Measurements from ENCODE around the gene PRSS1.
"Not testable (repeated sequence)": the region's sequence is repeated elsewhere in the genome, so short reads cannot be mapped to it uniquely, and the experiment has no call there.

The PRSS1 gene

DNA sequence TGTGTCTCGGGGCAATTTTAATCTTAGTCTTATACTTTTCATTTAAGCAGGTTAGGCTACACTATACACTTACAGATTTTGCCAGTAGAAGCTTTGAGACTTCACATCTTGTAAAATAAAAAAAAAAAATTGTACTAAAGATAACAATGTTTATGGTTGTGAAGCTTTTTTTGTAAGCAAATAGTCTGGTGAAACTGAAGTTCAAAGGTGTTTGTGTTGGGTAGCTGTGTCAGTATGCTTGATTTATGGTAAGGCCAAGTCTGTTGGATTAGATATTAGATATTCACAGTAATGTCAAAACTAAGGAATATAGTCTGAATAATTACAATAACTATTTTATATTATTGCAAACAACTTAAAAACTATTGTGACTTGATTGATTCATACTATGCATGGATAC is 31.0 kb upstream of the PRSS1 start:
- Histone ChIP-seq H3K4me3 (ENCODE audit: low read depth in 1 of 2, low read length in 2 of 2) (no peak overlapping the region), H3K27me3 (ENCODE audit: low read depth, low read length) (no peaks in the 10 kb centered on the region), H3K27ac (ENCODE audit: low read length) (no peak overlapping the region), H3K36me3 (ENCODE audit: control insufficient read depth in 1 of 2, insufficient read depth in 2 of 2, low read length in 2 of 2) (no peaks in the 10 kb centered on the region), H3K4me1 (ENCODE audit: control insufficient read depth in 1 of 2, insufficient read depth in 2 of 2, low read length in 2 of 2) (no peaks in the 10 kb centered on the region), H3K9me3 (ENCODE audit: control insufficient read depth in 1 of 2, low read length in 2 of 2) (no peaks in the 10 kb centered on the region)

DNA sequence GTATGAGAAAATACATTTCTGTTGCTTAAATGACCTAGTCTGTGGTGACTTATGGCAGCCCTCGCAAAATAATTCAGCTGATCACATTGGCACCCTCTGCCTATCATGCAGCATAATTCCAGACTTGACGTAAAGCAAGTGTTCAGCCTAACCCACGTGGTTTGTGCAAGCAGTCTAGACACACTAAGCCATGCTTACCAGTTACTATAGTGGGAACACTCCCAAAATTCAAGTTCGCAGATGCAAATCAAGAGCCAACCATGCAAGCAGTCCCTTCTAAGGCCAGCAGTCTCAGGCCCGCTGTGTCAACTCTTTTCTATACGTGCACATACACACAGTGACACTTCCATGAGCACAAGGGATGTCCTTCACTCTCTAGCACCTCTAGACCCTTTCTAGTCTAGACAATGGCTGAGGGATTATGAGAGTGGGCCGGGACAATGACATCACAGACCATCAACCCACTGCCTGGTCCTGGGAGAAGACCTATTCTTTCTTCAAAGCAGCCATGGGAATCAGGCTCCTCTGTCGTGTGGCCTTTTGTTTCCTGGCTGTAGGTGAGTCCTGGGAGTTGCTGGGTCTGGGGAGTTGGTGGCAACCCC is 29.0 kb upstream of the PRSS1 start:
- Histone ChIP-seq H3K4me1 (ENCODE audit: control insufficient read depth in 1 of 2, insufficient read depth in 2 of 2, low read length in 2 of 2) (no peaks in the 10 kb centered on the region), H3K4me3 (ENCODE audit: low read depth in 1 of 2, low read length in 2 of 2) (no peak overlapping the region), H3K9me3 (ENCODE audit: control insufficient read depth in 1 of 2, low read length in 2 of 2) (no peaks in the 10 kb centered on the region), H3K27ac (ENCODE audit: low read length) (no peak overlapping the region), H3K36me3 (ENCODE audit: control insufficient read depth in 1 of 2, insufficient read depth in 2 of 2, low read length in 2 of 2) (no peaks in the 10 kb centered on the region), H3K27me3 (ENCODE audit: low read depth, low read length) (no peaks in the 10 kb centered on the region)

DNA sequence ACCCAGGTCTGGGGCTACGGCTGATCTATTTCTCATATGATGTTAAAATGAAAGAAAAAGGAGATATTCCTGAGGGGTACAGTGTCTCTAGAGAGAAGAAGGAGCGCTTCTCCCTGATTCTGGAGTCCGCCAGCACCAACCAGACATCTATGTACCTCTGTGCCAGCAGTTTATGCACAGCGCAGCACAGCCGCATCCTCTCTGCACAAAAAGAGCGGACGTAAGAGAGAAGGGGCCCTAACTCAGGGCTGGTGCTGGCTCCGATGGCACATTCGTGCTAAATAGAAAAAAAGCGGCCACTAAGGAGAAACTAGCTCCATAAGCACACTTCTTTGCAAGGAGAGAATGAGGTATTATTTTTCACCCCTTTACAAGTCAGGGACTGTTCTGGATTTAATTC is 28.3 kb upstream of the PRSS1 start:
- Histone ChIP-seq H3K27me3 (ENCODE audit: low read depth, low read length) (no peaks in the 10 kb centered on the region), H3K27ac (ENCODE audit: low read length) (no peak overlapping the region), H3K4me3 (ENCODE audit: low read depth in 1 of 2, low read length in 2 of 2) (no peak overlapping the region), H3K36me3 (ENCODE audit: control insufficient read depth in 1 of 2, insufficient read depth in 2 of 2, low read length in 2 of 2) (no peaks in the 10 kb centered on the region), H3K4me1 (ENCODE audit: control insufficient read depth in 1 of 2, insufficient read depth in 2 of 2, low read length in 2 of 2) (no peaks in the 10 kb centered on the region), H3K9me3 (ENCODE audit: control insufficient read depth in 1 of 2, low read length in 2 of 2) (no peaks in the 10 kb centered on the region)

DNA sequence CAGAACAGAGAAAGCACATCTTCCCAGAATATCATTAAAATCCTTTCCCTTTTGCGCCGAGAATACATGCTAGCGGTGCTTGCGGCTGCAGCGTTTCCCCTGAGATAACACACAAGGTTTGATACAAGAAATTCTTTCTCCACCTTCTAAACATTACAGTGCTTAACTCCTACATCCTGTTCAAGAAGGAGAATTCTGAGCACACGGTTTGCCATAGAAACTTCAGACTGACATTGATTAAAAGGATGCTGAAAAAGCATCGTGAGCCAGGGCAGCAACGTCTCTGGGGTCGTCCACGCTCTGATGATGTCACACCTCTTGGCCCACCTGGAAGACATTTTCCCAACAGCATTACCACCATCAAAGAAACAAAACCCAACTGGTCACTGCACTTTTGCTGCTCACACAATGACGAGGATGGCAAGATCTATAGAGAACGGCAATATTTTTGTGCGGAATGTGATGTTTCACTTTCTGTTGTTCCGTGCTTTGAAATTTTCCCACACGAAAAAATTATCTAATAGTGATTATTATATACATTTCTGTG is 27.0 kb upstream of the PRSS1 start:
- Histone ChIP-seq H3K9me3 (ENCODE audit: control insufficient read depth in 1 of 2, low read length in 2 of 2) (no peaks in the 10 kb centered on the region), H3K4me1 (ENCODE audit: control insufficient read depth in 1 of 2, insufficient read depth in 2 of 2, low read length in 2 of 2) (no peaks in the 10 kb centered on the region), H3K4me3 (ENCODE audit: low read depth in 1 of 2, low read length in 2 of 2) (peak overlapping the region in 1 of 2 donors; percentile 35), H3K27ac (ENCODE audit: low read length) (no peak overlapping the region), H3K27me3 (ENCODE audit: low read depth, low read length) (no peaks in the 10 kb centered on the region), H3K36me3 (ENCODE audit: control insufficient read depth in 1 of 2, insufficient read depth in 2 of 2, low read length in 2 of 2) (no peaks in the 10 kb centered on the region)

DNA sequence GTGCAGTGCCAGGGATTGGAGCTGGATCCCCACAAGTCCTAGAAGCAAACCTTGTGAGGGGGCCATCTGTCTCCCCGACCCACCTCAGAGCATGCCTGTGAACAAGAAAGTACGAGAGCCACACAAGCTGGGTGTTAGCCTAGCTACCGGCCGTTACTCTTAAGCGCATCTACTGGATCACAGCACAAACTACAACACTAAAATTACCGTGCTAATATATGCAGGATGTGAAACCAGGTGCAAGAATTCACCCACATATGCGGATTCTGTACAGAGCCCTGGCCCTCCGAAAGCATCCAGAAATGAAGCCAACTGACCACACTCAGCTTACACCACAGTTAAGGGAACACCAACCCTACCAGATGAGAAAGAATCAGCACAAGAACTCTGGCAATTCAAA is 16.0 kb upstream of the PRSS1 start:
- Histone ChIP-seq H3K27ac (ENCODE audit: low read length) (no peak overlapping the region), H3K4me3 (ENCODE audit: low read depth in 1 of 2, low read length in 2 of 2) (no peak overlapping the region), H3K27me3 (ENCODE audit: low read depth, low read length) (no peaks in the 10 kb centered on the region), H3K4me1 (ENCODE audit: control insufficient read depth in 1 of 2, insufficient read depth in 2 of 2, low read length in 2 of 2) (no peaks in the 10 kb centered on the region), H3K36me3 (ENCODE audit: control insufficient read depth in 1 of 2, insufficient read depth in 2 of 2, low read length in 2 of 2) (no peaks in the 10 kb centered on the region), H3K9me3 (ENCODE audit: control insufficient read depth in 1 of 2, low read length in 2 of 2) (no peaks in the 10 kb centered on the region)

DNA sequence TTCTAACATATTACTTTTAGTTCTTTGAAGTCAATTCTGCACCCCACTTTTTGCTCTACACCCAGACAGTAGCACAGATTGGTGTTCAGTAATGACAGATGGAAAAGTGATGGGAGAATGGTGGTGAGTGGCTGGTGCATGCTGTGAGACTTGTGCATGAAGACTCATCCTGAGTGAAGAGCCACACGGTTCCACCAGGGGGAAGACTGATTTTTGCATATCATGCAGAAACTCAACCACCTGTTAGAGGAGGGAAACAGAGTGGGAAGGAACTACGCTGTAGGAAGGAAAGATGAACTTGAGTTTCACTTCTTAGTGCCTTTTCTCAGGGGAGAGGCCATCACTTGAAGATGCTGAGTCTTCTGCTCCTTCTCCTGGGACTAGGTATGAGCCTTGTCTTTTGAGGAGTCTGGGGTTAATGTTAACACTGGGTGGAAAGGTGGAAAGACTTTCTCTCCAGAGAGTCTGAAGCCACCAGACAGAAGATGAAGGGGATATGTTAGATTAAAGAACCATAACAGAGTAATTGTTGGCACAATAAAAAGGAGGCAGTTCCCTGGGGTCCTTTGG is 9.3 kb upstream of the PRSS1 start:
- H3K27ac ChIP-seq (ENCODE audit: low read length), result no peak overlapping the region
- H3K9me3 ChIP-seq (ENCODE audit: control insufficient read depth in 1 of 2, low read length in 2 of 2), result no peaks in the 10 kb centered on the region
- H3K4me3 ChIP-seq (ENCODE audit: low read depth in 1 of 2, low read length in 2 of 2), result no peak overlapping the region
- H3K27me3 ChIP-seq (ENCODE audit: low read depth, low read length), result no peaks in the 10 kb centered on the region
- no peaks in the 10 kb centered on the region for H3K36me3 ChIP-seq (ENCODE audit: control insufficient read depth in 1 of 2, insufficient read depth in 2 of 2, low read length in 2 of 2)
- no peaks in the 10 kb centered on the region for H3K4me1 ChIP-seq (ENCODE audit: control insufficient read depth in 1 of 2, insufficient read depth in 2 of 2, low read length in 2 of 2)

DNA sequence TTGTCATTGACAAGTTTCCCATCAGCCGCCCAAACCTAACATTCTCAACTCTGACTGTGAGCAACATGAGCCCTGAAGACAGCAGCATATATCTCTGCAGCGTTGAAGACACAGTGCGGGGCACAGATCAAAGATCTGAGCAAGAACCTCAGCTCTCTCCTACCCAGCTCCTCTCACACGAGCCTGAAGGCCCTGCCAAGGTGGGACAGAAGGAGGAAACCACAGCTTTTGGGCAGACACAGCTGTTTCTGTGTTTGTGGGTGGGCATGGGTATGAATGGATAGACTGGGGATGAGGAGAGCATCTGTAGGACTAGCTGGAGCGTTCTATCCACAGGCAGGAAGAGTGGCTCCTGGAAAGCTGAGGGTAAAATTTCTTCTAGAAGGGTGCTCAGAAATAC is 8.5 kb upstream of the PRSS1 start:
- Histone ChIP-seq H3K9me3 (ENCODE audit: control insufficient read depth in 1 of 2, low read length in 2 of 2) (no peaks in the 10 kb centered on the region), H3K4me1 (ENCODE audit: control insufficient read depth in 1 of 2, insufficient read depth in 2 of 2, low read length in 2 of 2) (no peaks in the 10 kb centered on the region), H3K27ac (ENCODE audit: low read length) (no peak overlapping the region), H3K36me3 (ENCODE audit: control insufficient read depth in 1 of 2, insufficient read depth in 2 of 2, low read length in 2 of 2) (no peaks in the 10 kb centered on the region), H3K4me3 (ENCODE audit: low read depth in 1 of 2, low read length in 2 of 2) (no peak overlapping the region), H3K27me3 (ENCODE audit: low read depth, low read length) (no peaks in the 10 kb centered on the region)

DNA sequence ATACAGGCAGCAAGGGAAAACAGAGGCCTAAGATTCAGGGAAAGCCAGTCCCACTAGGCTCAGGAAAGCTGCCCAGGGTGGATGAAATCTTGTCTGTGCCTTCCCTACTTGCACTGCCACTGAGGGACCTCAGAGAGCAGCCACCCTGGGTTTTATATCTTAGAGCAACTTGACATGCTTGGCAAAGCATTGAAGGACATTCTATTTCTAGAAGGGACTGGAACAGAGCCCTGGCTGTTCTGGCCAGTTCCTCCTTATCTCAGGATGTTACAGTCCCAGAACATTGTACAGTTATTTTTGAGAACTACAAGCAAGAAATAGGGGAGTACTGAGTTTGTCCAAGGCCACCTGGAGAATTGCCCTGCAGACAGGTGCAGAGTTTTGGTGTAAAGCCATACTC is 7.3 kb upstream of the PRSS1 start:
- not testable (repeated sequence) for H3K9me3 ChIP-seq (ENCODE audit: control insufficient read depth in 1 of 2, low read length in 2 of 2); H3K36me3 ChIP-seq (ENCODE audit: control insufficient read depth in 1 of 2, insufficient read depth in 2 of 2, low read length in 2 of 2); H3K27ac ChIP-seq (ENCODE audit: low read length); H3K27me3 ChIP-seq (ENCODE audit: low read depth, low read length); H3K4me1 ChIP-seq (ENCODE audit: control insufficient read depth in 1 of 2, insufficient read depth in 2 of 2, low read length in 2 of 2); H3K4me3 ChIP-seq (ENCODE audit: low read depth in 1 of 2, low read length in 2 of 2)

DNA sequence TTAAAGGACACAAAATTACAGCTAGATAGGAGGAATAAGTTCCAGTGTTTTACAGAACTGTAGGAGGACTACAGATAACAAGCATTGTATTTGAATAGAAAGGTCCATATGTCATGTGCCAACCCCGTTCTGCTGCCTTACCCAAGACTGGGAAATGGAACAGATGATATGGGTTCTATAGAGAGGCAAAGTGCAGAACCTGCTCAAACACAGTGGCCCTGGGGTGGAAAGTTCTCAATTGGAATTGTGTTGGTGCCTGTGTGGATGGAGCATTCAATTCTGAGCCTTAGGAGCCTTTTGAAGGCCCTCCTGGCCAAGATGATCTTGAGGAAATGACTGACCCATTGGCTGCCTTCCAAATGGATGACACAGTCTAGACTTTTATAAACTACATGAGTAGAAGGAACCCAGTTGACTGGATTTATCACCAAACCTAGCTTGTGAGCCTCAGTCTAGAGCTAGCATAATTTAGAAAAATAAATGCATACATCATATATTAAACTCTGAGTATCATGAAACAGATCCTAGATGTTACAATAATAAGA is 4.1 kb upstream of the PRSS1 start:
- H3K36me3 ChIP-seq (ENCODE audit: control insufficient read depth in 1 of 2, insufficient read depth in 2 of 2, low read length in 2 of 2), result no peaks in the 10 kb centered on the region
- H3K27me3 ChIP-seq (ENCODE audit: low read depth, low read length), result no peaks in the 10 kb centered on the region
- H3K9me3 ChIP-seq (ENCODE audit: control insufficient read depth in 1 of 2, low read length in 2 of 2), result no peaks in the 10 kb centered on the region
- H3K4me3 ChIP-seq (ENCODE audit: low read depth in 1 of 2, low read length in 2 of 2), result no peak overlapping the region
- H3K4me1 ChIP-seq (ENCODE audit: control insufficient read depth in 1 of 2, insufficient read depth in 2 of 2, low read length in 2 of 2), result no peaks in the 10 kb centered on the region
- no peak overlapping the region for H3K27ac ChIP-seq (ENCODE audit: low read length)

DNA sequence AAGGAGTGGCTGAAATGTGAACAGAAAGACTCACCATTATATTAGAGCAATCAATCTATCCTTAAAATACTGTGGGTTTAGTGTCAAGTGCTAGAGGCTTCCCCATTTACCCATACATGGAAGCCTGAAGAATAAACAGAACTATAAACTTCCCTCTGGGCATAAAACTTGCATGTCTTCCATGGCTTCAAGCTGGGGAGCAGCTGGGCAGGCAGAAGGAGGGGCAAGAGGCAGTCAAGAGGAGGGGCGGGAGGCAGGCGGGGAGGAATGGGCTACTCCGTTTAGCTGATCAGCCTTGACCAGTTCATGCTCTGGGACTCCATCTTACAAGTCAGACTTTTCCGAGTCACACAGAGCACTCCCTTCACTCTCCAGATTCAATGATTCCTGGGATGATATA is 3.5 kb upstream of the PRSS1 start:
- Histone ChIP-seq H3K27ac (ENCODE audit: low read length) (no peak overlapping the region), H3K27me3 (ENCODE audit: low read depth, low read length) (no peaks in the 10 kb centered on the region), H3K36me3 (ENCODE audit: control insufficient read depth in 1 of 2, insufficient read depth in 2 of 2, low read length in 2 of 2) (no peaks in the 10 kb centered on the region), H3K4me3 (ENCODE audit: low read depth in 1 of 2, low read length in 2 of 2) (no peak overlapping the region), H3K9me3 (ENCODE audit: control insufficient read depth in 1 of 2, low read length in 2 of 2) (no peaks in the 10 kb centered on the region), H3K4me1 (ENCODE audit: control insufficient read depth in 1 of 2, insufficient read depth in 2 of 2, low read length in 2 of 2) (no peaks in the 10 kb centered on the region)

DNA sequence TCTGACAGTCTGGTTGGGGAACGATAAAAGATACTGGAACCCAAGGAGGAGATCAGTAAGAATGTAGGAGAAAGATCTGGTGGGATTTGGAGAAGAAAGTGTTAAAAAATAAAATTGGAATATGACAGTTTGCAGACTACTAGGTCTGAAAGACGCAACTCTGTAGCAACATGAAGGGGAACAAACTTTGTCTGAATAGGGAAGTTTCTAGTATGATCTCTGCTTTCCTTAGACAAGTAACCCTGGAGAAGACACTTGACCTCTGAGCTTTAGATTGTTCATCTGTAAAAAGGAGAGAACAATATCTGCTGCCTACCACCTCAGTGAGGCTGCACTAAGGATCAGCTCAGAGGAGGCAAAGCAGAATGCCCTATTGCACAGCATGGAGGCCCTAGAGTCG is 3.0 kb upstream of the PRSS1 start:
- H3K9me3 ChIP-seq (ENCODE audit: control insufficient read depth in 1 of 2, low read length in 2 of 2), result no peaks in the 10 kb centered on the region
- no peak overlapping the region for H3K4me3 ChIP-seq (ENCODE audit: low read depth in 1 of 2, low read length in 2 of 2)
- H3K4me1 ChIP-seq (ENCODE audit: control insufficient read depth in 1 of 2, insufficient read depth in 2 of 2, low read length in 2 of 2), result no peaks in the 10 kb centered on the region
- no peaks in the 10 kb centered on the region for H3K27me3 ChIP-seq (ENCODE audit: low read depth, low read length)
- no peaks in the 10 kb centered on the region for H3K36me3 ChIP-seq (ENCODE audit: control insufficient read depth in 1 of 2, insufficient read depth in 2 of 2, low read length in 2 of 2)
- H3K27ac ChIP-seq (ENCODE audit: low read length), result no peak overlapping the region

DNA sequence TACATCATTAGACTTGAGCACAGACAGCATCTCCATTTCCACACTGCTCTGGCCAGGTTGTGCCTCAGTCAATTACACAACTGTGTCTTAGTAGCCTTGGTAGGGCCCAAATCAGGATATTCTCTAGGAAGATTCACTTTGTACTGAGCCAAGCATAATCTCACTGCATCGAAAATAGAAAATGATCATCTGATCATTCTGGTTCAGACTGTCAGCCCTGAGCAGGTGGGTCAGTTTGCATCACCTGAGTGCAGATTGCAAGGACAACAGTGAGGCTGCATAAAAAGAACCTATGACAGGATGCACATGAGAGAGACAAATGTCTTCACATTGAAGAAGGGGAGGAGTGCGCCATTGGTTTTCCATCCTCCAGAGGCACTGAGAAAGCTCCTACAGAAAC is 862 bp upstream of the PRSS1 start:
- H3K4me3 ChIP-seq (ENCODE audit: low read depth in 1 of 2, low read length in 2 of 2); H3K27ac ChIP-seq (ENCODE audit: low read length); H3K4me1 ChIP-seq (ENCODE audit: control insufficient read depth in 1 of 2, insufficient read depth in 2 of 2, low read length in 2 of 2); H3K36me3 ChIP-seq (ENCODE audit: control insufficient read depth in 1 of 2, insufficient read depth in 2 of 2, low read length in 2 of 2); H3K27me3 ChIP-seq (ENCODE audit: low read depth, low read length); H3K9me3 ChIP-seq (ENCODE audit: control insufficient read depth in 1 of 2, low read length in 2 of 2): not testable (repeated sequence)

All from muscle layer of duodenum (tissue), 2 donors.